Measurements from ENCODE around the gene IFITM5.

GRCh38 chr11:336659-337198, 37.4 kb upstream of the IFITM5 start:
- TF ChIP-seq POLR2A (IDR thresholded peaks at IDR 0.05) (no peak), CTCF (IDR thresholded peaks at IDR 0.05) (no peak), POLR2AphosphoS5 (IDR thresholded peaks at IDR 0.05) (no peak), EP300 (IDR thresholded peaks at IDR 0.05) (no peak)

All from suprapubic skin (tissue), 4 donors.